Activated naive CD4-positive, alpha-beta T cell treated with anti-CD3 and anti-CD28 coated beads, Interleukin-2, amount 10 ng/mL, durations not matched to agents 7 days and 5 days (primary cell): Measurements from ENCODE around the gene HERC2.
"Not testable (repeated sequence)": the region's sequence is repeated elsewhere in the genome, so short reads cannot be mapped to it uniquely, and the experiment has no call there.

Experiments used
- CTCF ChIA-PET: fragments of 350-600 bp; sonication (Branson Sonifier 250); formaldehyde crosslinking; loops from one replicate; lab custom pipeline; 2021; ENCODE audit warnings: antibody characterized with exemption; lab: Charles Lee
- DNase-seq: peaks from one replicate; pipeline ENCODE4 v3.0.0-alpha.2; 2020
- H3K27ac Mint-ChIP-seq: one replicate; pipeline ENCODE4 v1.8.0; 2021; ENCODE audit warnings: mild to moderate bottlenecking, moderate library complexity, mixed read lengths
- H3K27me3 Mint-ChIP-seq: one replicate; pipeline ENCODE4 v1.8.0; 2021; ENCODE audit warnings: mild to moderate bottlenecking, mixed read lengths
- H3K36me3 Mint-ChIP-seq: one replicate; pipeline ENCODE4 v1.8.0; 2021; ENCODE audit warnings: mixed read lengths
- H3K4me1 Mint-ChIP-seq: one replicate; pipeline ENCODE4 v1.8.0; 2021; ENCODE audit warnings: mixed read lengths
- H3K4me3 Mint-ChIP-seq: one replicate; pipeline ENCODE4 v1.8.0; 2021; ENCODE audit warnings: mild to moderate bottlenecking, moderate library complexity, mixed read lengths
- H3K9me3 Mint-ChIP-seq: one replicate; pipeline ENCODE4 v1.8.0; 2021; ENCODE audit warnings: mixed read lengths

Gene HERC2

DNA sequence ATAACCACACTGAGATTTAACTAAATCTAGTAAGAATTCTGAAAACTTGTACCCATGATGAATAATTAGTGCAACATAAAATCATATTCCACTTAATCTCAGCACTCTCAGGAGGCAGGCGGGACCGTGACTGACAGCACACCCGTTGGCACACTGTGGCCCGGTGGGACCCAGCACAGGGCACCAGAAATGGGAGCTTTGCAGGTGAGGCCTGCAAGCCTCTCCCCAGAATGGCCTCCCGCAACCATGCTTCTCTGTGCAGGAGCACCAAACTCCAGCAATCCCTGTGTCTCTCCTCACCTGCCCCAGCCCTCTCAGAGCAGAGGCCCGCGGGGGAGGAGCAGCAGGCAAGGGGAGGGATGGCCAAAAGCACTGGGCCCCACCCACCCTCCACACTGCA lies 191.3 kb downstream of the HERC2 start:
- H3K4me1 Mint-ChIP-seq, result peaks cover 25% of the 10 kb centered on the region
- H3K9me3 Mint-ChIP-seq, result no peaks in the 10 kb centered on the region
- H3K27ac Mint-ChIP-seq, result no peak overlapping the region
- no peaks in the 10 kb centered on the region for H3K27me3 Mint-ChIP-seq
- peaks cover 31% of the 10 kb centered on the region for H3K36me3 Mint-ChIP-seq
- DNase-seq, result no peak
- H3K4me3 Mint-ChIP-seq, result no peak overlapping the region
- CTCF ChIA-PET, result no interaction called here

DNA sequence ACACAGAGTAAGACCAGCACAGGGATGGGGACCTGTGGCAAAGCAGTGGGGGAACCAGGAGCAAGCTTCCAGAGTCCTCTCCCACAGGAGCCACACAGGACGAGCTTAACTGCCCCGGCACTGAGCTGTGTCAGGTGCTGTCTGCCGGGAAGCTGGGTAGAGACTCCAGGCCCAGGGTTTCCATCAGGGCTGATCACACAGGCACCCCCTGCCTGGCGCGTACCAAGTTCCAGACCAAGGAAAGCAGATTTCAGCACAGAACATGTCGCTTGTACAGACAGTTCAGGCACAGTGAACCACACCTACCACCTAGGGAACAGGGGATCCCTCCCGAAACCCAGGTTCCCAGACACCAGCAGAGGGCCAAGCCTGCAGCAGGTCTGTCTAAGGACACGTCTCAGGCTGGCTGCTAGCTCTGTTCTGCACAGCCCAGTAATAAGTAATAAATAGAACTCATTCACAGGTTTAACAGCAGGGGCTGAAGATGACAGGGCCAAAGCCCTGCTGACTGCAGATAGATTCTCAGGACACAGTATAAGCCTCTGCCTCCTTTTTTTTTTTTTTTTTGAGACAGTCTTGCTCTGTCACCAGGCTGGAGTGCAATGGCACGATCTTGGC lies 192.6 kb downstream of the HERC2 start:
- H3K36me3 Mint-ChIP-seq, result peaks cover 20% of the 10 kb centered on the region
- CTCF ChIA-PET, result no interaction called here
- no peak overlapping the region for H3K27ac Mint-ChIP-seq
- H3K9me3 Mint-ChIP-seq, result no peaks in the 10 kb centered on the region
- peaks cover 15% of the 10 kb centered on the region for H3K4me1 Mint-ChIP-seq
- H3K27me3 Mint-ChIP-seq, result no peaks in the 10 kb centered on the region
- no peak overlapping the region for H3K4me3 Mint-ChIP-seq
- DNase-seq, result peak; percentile 19

DNA sequence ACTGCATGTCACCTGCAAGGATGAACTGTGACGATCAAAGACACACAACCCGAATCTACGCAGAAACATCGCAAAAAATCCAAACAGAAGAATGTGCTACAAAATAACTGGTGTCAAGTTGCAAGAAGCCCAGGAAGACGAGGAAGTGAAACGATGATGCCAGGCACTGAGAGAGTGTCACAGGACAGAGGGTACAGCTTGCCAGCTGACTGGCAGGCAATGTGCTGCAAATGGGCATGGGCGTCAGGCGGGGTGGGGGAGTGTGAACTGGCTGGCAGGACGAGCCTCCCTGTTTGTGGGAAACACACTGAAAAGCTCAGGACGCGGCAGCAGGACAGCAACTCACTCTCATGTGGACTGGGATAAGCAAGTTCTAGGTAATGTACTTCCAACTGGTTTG lies 193.9 kb downstream of the HERC2 start:
- H3K27me3 Mint-ChIP-seq, result no peaks in the 10 kb centered on the region
- peak; percentile 6 for DNase-seq
- H3K27ac Mint-ChIP-seq, result no peak overlapping the region
- H3K4me3 Mint-ChIP-seq, result no peak overlapping the region
- H3K9me3 Mint-ChIP-seq, result no peaks in the 10 kb centered on the region
- H3K4me1 Mint-ChIP-seq, result peaks cover 4% of the 10 kb centered on the region
- peaks cover 18% of the 10 kb centered on the region for H3K36me3 Mint-ChIP-seq
- CTCF ChIA-PET, result no interaction called here

DNA sequence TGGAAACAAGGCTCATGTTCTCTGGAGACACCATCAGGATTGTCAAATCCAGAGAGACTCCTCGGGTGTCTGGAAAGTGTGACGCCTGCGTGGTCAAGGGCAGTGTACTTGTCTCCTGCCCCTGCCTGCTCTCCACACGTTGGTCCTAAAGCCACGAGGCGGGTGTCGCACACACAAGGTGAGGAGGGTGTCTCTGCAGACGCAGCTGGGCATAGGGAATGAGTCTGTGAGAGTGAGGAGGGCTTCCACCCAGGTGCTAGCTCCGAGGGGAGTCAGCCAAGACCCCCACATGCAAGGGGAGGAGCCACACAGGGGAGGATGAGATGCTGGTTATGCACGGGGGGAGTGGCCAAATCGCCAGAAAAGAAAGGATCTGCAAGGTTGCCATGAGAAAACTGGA lies 194.9 kb downstream of the HERC2 start:
- Mint-ChIP-seq H3K9me3 (no peaks in the 10 kb centered on the region), H3K4me1 (no peaks in the 10 kb centered on the region), H3K4me3 (no peak overlapping the region), H3K27ac (no peak overlapping the region), H3K27me3 (no peaks in the 10 kb centered on the region), H3K36me3 (peaks cover 16% of the 10 kb centered on the region)
- CTCF ChIA-PET, result interaction anchor here (0.9 to 2.0 kb wide), 4 partner anchors 9 to 141 kb away, joined by 3 to 5 read pairs (median 4); no protein-coding TSS in a partner anchor
- DNase-seq, result peak; percentile 4

DNA sequence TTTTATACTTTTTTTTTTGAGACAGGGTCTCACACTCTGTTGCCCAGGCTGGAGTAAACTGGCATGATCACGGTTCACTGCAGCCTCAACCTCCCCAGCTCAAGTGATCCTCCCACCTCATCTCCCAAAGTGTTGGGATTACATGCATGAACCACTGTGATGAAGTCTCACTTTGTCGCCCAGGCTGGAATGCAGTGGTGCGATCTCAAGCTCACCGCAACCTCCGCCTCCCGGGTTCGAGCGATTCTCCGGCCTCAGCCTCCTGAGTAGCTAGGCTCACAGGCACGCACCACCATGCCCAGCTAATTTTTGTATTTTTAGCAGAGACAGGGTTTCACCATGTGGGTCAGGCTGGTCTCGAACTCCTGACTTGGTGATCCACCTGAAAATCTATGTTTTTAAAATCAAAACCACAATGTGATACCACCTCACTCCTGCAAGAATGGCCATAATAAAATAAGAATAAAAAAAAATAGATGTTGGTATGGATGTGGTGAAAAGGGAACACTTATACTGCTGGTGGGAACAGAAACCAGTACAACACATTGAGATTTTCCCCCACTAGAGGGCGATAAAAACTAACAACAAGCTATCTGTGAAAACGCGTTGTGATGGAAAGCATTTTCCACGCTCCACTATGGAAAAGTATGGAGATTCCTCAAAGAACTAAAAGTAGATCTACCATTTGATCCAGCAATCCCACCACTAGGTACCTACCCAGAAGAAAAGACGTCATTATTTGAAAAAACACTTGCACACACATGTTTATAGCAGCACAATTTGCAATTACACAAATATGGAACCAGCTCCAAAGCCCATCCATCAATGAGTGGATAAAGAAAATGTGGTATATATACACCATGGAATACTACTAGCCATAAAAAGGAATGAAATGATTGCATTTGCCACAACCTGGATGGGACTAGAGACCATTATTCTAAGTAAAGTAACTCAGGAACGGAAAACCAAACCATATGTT lies 196.0 kb downstream of the HERC2 start:
- no peak overlapping the region for H3K4me3 Mint-ChIP-seq
- DNase-seq, result peak; percentile 20
- peaks cover 5% of the 10 kb centered on the region for H3K4me1 Mint-ChIP-seq
- CTCF ChIA-PET, result interaction anchor here (0.6 to 2.0 kb wide), 9 partner anchors 9 to 888 kb away, joined by 3 to 5 read pairs (median 4); no protein-coding TSS in a partner anchor
- peaks cover 18% of the 10 kb centered on the region for H3K36me3 Mint-ChIP-seq
- H3K27ac Mint-ChIP-seq, result no peak overlapping the region
- H3K9me3 Mint-ChIP-seq, result no peaks in the 10 kb centered on the region
- no peaks in the 10 kb centered on the region for H3K27me3 Mint-ChIP-seq

DNA sequence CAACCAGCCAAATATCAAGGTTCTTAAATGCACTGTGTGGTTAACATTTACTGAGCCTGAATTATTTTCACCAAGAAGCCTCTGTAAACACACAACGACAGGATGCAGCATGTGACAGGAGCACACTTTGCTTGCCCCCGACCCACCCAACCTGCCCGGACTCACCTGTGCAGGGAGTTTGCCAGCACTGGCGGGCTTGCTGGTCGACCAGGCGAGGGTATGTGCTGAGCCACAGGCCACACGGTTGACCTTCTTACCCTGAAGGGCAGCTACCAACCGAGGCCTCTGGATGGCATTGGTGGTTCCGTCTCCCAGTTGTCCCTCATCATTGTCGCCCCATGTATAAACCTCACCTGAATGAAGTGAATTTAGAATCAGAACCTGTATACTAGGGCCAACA lies 197.1 kb downstream of the HERC2 start:
- peak overlapping the region; percentile 66 for H3K27ac Mint-ChIP-seq
- DNase-seq, result peak; percentile 8
- peaks cover 9% of the 10 kb centered on the region for H3K4me1 Mint-ChIP-seq
- CTCF ChIA-PET, result no interaction called here
- H3K9me3 Mint-ChIP-seq, result no peaks in the 10 kb centered on the region
- H3K36me3 Mint-ChIP-seq, result peaks cover 16% of the 10 kb centered on the region
- H3K27me3 Mint-ChIP-seq, result no peaks in the 10 kb centered on the region
- H3K4me3 Mint-ChIP-seq, result no peak overlapping the region

DNA sequence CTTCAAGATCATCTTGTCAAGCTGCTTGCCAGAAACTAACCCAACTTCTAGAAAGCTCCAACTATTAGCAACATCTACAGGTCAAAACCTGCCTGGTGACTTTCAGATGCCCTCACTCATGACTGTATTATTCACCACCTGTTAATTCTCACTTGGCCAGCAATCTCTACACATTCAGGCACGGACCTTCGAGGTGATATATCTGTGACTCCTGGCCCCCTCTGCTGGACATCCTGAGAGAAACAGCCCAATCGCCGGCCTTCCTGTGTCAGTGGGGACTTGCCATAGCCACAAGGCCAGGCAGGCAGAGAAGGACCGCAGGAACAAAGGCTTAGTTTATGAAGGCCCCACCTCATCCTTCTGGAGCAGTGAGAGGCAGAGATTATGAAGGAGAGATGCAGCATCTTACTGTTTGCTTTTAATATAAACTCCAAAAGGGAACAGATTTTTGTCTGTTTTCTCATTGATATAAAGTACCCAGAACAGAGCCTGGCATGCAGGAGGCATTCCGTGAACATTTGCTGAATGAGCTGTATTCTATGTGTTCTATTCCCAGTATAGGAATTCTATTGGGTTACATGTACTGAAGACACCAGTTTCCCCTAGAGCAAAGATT lies 198.5 kb downstream of the HERC2 start:
- peaks cover 16% of the 10 kb centered on the region for H3K36me3 Mint-ChIP-seq
- H3K4me1 Mint-ChIP-seq, result peaks cover 9% of the 10 kb centered on the region
- peak; percentile 72 for DNase-seq
- no peaks in the 10 kb centered on the region for H3K27me3 Mint-ChIP-seq
- CTCF ChIA-PET, result interaction anchor here (1.7 kb wide), 1 partner anchor 26 kb away, joined by 3 read pairs; no protein-coding TSS in a partner anchor
- H3K27ac Mint-ChIP-seq, result no peak overlapping the region
- no peak overlapping the region for H3K4me3 Mint-ChIP-seq
- H3K9me3 Mint-ChIP-seq, result no peaks in the 10 kb centered on the region

DNA sequence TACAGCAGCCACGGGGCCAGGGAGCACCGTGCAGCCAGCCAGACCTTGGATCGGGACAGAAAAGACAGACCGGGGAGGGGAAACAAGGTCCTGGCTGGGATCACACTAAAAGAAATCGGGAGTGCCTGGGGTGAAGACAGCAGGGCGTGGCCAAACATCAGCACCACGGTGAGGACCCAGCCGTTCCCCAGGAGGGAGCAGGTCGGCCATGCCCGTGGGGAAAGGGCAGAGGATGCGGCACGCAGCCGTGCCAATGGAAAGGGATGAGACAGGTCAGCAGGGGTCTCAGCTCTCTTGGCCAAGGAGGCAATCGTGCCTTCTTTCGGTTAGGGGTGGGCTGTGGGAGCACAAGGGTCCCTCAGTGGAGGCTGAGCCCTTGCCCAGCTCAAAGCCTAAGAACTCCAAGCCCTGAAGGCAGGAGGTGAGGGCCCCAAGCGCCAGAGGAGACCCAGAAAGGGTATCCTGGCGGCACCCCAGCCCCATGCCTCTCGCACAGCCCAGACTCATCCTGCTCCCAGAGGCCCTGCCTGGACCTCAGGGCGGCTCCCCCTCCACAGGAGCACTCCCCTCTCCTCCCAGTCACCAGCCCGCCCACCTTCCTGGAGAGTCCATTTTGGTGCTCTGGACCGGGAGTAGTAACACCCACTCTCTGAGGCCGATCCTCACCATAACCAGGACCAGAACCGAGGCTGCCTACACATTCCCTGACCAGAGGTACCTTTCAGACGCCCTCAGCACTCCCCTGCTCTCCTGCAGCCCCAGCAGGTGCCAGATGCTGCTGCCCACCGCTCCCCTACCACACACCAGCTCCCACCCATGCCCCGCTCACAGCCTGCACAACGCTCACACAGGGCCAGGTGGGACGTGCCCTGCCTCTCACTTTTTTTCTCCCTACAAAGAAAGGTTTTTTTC lies 199.7 kb downstream of the HERC2 start:
- CTCF ChIA-PET, result interaction anchor here (1.7 kb wide), 1 partner anchor 24 kb away, joined by 3 read pairs; no protein-coding TSS in a partner anchor
- peaks cover 13% of the 10 kb centered on the region for H3K36me3 Mint-ChIP-seq
- no peak overlapping the region for H3K4me3 Mint-ChIP-seq
- peaks cover 9% of the 10 kb centered on the region for H3K4me1 Mint-ChIP-seq
- no peak overlapping the region for H3K27ac Mint-ChIP-seq
- peak; percentile 14 for DNase-seq
- H3K27me3 Mint-ChIP-seq, result no peaks in the 10 kb centered on the region
- no peaks in the 10 kb centered on the region for H3K9me3 Mint-ChIP-seq

DNA sequence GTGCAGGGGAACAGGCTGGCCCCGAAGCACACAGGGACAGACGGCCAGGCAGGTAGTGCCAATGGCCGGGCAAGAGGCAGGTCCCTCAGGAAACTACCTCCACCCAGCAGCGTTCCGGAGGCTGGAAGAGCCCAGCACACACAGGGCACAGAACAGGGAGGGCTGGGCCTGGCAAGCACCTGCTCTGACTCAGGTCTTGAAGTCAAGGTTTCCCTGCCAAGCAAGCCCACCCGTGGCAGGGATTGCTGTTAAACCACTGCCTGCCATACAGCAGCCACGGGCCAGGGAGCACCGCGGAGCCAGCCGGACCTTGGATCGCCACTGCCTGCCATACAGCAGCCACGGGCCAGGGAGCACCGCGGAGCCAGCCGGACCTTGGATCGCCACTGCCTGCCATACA lies 200.4 kb downstream of the HERC2 start:
- H3K27me3 Mint-ChIP-seq, H3K4me1 Mint-ChIP-seq, DNase-seq, H3K4me3 Mint-ChIP-seq, H3K27ac Mint-ChIP-seq, H3K9me3 Mint-ChIP-seq, CTCF ChIA-PET: not testable (repeated sequence)
- H3K36me3 Mint-ChIP-seq, result peaks cover 13% of the 10 kb centered on the region

DNA sequence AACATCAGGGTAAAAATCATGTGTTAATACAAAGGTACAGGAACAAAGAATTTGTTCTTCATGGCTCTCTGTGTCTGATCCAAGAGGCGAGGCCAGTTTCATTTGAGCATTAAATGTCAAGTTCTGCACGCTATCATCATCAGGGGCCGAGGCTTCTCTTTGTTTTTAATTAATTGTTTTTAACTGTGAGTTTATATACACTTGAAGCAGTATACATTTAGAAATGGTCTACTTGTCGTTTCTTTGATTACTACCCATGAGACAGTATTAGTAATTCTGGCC lies 201.7 kb downstream of the HERC2 start:
- H3K36me3 Mint-ChIP-seq, result peaks cover 16% of the 10 kb centered on the region
- no peak for DNase-seq

DNA sequence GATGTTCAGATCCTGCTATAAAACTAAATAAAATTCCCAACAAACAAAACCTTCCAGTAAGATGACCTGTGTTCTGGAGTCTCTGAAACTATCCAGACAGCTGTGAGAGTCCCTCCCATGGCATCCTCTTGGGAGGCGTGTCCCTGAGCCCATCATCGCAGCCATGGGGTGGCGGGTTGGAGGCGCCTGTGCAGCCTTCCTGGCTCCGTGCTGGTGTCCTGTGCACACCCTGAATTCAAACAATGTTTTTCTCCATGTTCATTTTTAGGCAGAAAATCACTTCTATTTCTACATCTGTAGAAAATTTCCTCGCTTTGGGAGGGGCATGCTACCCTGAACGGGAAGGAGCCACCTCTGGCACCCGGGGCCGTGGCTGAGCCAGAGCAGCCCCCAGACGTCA lies 203.4 kb downstream of the HERC2 start:
- H3K4me1 Mint-ChIP-seq, result peaks cover 9% of the 10 kb centered on the region
- peaks cover 19% of the 10 kb centered on the region for H3K36me3 Mint-ChIP-seq
- no peaks in the 10 kb centered on the region for H3K9me3 Mint-ChIP-seq
- H3K27me3 Mint-ChIP-seq, result no peaks in the 10 kb centered on the region
- no peak overlapping the region for H3K27ac Mint-ChIP-seq
- no peak for DNase-seq
- CTCF ChIA-PET, result no interaction called here
- no peak overlapping the region for H3K4me3 Mint-ChIP-seq

More for the DNA sequence above, 201.7 kb downstream of the HERC2 start:
- H3K9me3 Mint-ChIP-seq, result no peaks in the 10 kb centered on the region
- CTCF ChIA-PET, result no interaction called here
- no peak overlapping the region for H3K4me3 Mint-ChIP-seq
- H3K27ac Mint-ChIP-seq, result no peak overlapping the region
- peaks cover 9% of the 10 kb centered on the region for H3K4me1 Mint-ChIP-seq
- H3K27me3 Mint-ChIP-seq, result no peaks in the 10 kb centered on the region

DNA sequence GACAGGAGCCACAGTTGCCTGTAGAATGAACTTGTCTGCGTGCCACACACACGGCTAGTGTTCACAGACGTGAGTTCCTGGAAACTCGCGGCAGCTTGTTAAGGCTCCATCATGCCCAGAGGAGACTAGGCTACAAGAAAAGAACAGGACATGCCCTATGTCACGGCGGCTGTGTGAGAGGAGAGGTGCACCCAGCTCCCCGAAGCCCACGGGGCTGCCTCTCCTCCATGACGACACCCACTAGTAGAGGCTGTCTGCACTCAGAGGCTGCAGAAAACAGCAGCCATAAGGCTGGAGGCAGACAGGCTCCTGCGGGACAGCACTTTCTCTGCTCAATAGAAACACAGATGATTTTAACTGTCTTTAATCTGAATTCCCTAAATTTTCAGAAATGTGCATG lies 203.9 kb downstream of the HERC2 start:
- Mint-ChIP-seq H3K27me3 (no peaks in the 10 kb centered on the region), H3K27ac (no peak overlapping the region), H3K4me1 (peaks cover 9% of the 10 kb centered on the region), H3K36me3 (peaks cover 15% of the 10 kb centered on the region), H3K4me3 (no peak overlapping the region), H3K9me3 (no peaks in the 10 kb centered on the region)
- DNase-seq, result no peak
- CTCF ChIA-PET, result no interaction called here

DNA sequence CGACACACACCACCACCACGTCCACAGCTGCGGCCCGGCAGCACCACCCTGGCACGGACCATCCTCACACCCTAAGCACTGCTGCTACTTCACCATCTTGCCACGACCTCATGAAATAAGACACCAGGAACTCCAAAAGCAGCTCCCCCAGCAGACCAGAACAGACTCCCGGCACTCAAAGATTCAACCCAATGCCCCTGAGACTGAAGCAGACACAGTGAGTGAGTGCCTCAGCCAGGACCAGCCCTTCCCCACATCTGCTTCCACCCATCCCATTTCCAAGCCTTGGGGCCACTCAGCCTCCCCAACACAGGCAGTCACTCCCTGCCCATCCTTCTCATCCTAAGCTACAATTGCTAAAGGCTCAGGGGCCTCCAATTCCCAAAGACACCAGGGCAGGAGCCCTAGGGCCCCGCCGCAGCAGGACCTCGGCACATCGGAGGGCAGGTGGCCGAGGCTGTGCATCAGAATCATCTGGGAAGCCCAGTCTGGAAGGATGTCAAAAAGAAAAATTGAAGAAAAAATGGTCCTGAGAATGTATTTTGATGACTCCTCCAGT lies 204.5 kb downstream of the HERC2 start:
- H3K36me3 Mint-ChIP-seq, result peaks cover 13% of the 10 kb centered on the region
- CTCF ChIA-PET, result no interaction called here
- no peak overlapping the region for H3K27ac Mint-ChIP-seq

More for the DNA sequence above, 204.5 kb downstream of the HERC2 start:
- Mint-ChIP-seq H3K27me3 (no peaks in the 10 kb centered on the region), H3K4me3 (no peak overlapping the region), H3K9me3 (no peaks in the 10 kb centered on the region), H3K4me1 (peaks cover 9% of the 10 kb centered on the region)
- DNase-seq, result peak; percentile 2
